H9 (cell line): ENCODE data around the gene KRT6C. TPM values are rescaled to one million over a fixed set of nuclear protein-coding genes. Genes with fewer than 3 reads are reported as not detected.

Experiments used
- DNase-seq: peaks from one replicate; pipeline ENCODE4 v3.0.0-alpha.2; 2017
- H2AFZ ChIP-seq: one replicate; pipeline ENCODE4 v1.6.1; 2013; ENCODE audit warnings: mild to moderate bottlenecking, low read length, control low read depth, moderate library complexity
- H2AK5ac ChIP-seq: 2 replicates; pipeline ENCODE4 v1.6.1; 2013; ENCODE audit warnings: low read length, control low read depth, mixed read lengths; ENCODE audit not compliant: insufficient read length
- H2BK120ac ChIP-seq: one replicate; pipeline ENCODE4 v1.6.1; 2013; ENCODE audit warnings: low read depth, mild to moderate bottlenecking, low read length, control low read depth, inconsistent platforms; ENCODE audit not compliant: poor library complexity, severe bottlenecking
- H2BK12ac ChIP-seq: 2 replicates; pipeline ENCODE4 v1.6.1; 2013; ENCODE audit warnings: low read length, control low read depth, mixed read lengths, low read depth; ENCODE audit not compliant: insufficient read length
- H2BK15ac ChIP-seq: 2 replicates; pipeline ENCODE4 v1.6.1; 2013; ENCODE audit warnings: low read depth, low read length, control low read depth
- H2BK20ac ChIP-seq: one replicate; pipeline ENCODE4 v1.6.1; 2013; ENCODE audit warnings: low read depth, mild to moderate bottlenecking, low read length, control low read depth, inconsistent platforms; ENCODE audit not compliant: poor library complexity, severe bottlenecking
- H2BK5ac ChIP-seq: 2 replicates; pipeline ENCODE4 v1.6.1; 2013; ENCODE audit warnings: low read length, control low read depth, mixed read lengths; ENCODE audit not compliant: insufficient read length
- H3K14ac ChIP-seq: 2 replicates; pipeline ENCODE4 v1.6.1; 2013; ENCODE audit warnings: low read length, control low read depth; ENCODE audit not compliant: insufficient read depth
- H3K18ac ChIP-seq: 2 replicates; pipeline ENCODE4 v1.6.1; 2013; ENCODE audit warnings: low read depth, mild to moderate bottlenecking, mixed read lengths, low read length, control low read depth; ENCODE audit not compliant: insufficient read length
- H3K23ac ChIP-seq: 2 replicates; pipeline ENCODE4 v1.6.1; 2013; ENCODE audit warnings: low read length, control low read depth, mixed read lengths, low read depth; ENCODE audit not compliant: insufficient read length
- H3K23me2 ChIP-seq: 2 replicates; pipeline ENCODE4 v1.6.1; 2013; ENCODE audit warnings: low read depth, mild to moderate bottlenecking, mixed read lengths, low read length, control low read depth; ENCODE audit not compliant: insufficient read length, poor library complexity, severe bottlenecking
- H3K27ac ChIP-seq: 2 replicates; pipeline ENCODE4 v1.5.1; 2013; ENCODE audit warnings: low read length, control low read depth, mixed read lengths, low read depth; ENCODE audit not compliant: insufficient read length
- H3K27me3 ChIP-seq: 2 replicates; pipeline ENCODE4 v1.6.1; 2013; ENCODE audit warnings: low read length, control low read depth, inconsistent platforms; ENCODE audit not compliant: insufficient read depth
- H3K4ac ChIP-seq: 2 replicates; pipeline ENCODE4 v1.6.1; 2013; ENCODE audit warnings: low read depth, mild to moderate bottlenecking, control low read depth, inconsistent platforms, low read length, moderate library complexity
- H3K4me1 ChIP-seq: 2 replicates; pipeline ENCODE4 v1.6.1; 2013; ENCODE audit warnings: low read length, control low read depth, inconsistent platforms; ENCODE audit not compliant: insufficient read depth
- H3K4me2 ChIP-seq: 2 replicates; pipeline ENCODE4 v1.6.1; 2013; ENCODE audit warnings: low read length, control low read depth, mixed read lengths; ENCODE audit not compliant: insufficient read length, insufficient read depth
- H3K56ac ChIP-seq: 2 replicates; pipeline ENCODE4 v1.6.1; 2013; ENCODE audit warnings: low read depth, mild to moderate bottlenecking, mixed read lengths, low read length, control low read depth; ENCODE audit not compliant: insufficient read length
- H3K79me1 ChIP-seq: 2 replicates; pipeline ENCODE4 v1.6.1; 2013; ENCODE audit warnings: low read depth, mild to moderate bottlenecking, moderate library complexity, low read length, control low read depth, inconsistent platforms; ENCODE audit not compliant: insufficient read depth, poor library complexity, severe bottlenecking
- H3K79me2 ChIP-seq: 2 replicates; pipeline ENCODE4 v1.6.1; 2013; ENCODE audit warnings: low read length, control low read depth, inconsistent platforms; ENCODE audit not compliant: insufficient read depth
- H3K9ac ChIP-seq: 2 replicates; pipeline ENCODE4 v1.6.1; 2013; ENCODE audit warnings: low read length, control low read depth, mixed read lengths; ENCODE audit not compliant: insufficient read length; ENCODE audit errors: extremely low read depth
- H3K9me3 ChIP-seq: one replicate; pipeline ENCODE4 v1.6.1; 2013; ENCODE audit warnings: low read depth, low read length, inconsistent platforms; ENCODE audit not compliant: control insufficient read depth
- H3T11ph ChIP-seq: one replicate; pipeline ENCODE4 v1.6.1; 2013; ENCODE audit warnings: mild to moderate bottlenecking, low read length, control low read depth, inconsistent platforms
- H4K20me1 ChIP-seq: one replicate; pipeline ENCODE4 v1.6.1; 2013; ENCODE audit not compliant: control insufficient read depth, insufficient read length, insufficient read depth
- H4K5ac ChIP-seq: 2 replicates; pipeline ENCODE4 v1.6.1; 2013; ENCODE audit warnings: low read depth, mild to moderate bottlenecking, mixed read lengths, low read length, control low read depth; ENCODE audit not compliant: insufficient read length
- H4K8ac ChIP-seq: replicated peaks from 2 replicates; pipeline ENCODE4 v1.6.1; 2013; ENCODE audit warnings: low read length, control low read depth, mixed read lengths, low read depth; ENCODE audit not compliant: insufficient read length
- H4K91ac ChIP-seq: 2 replicates; pipeline ENCODE4 v1.6.1; 2013; ENCODE audit warnings: low read depth, mild to moderate bottlenecking, moderate library complexity, mixed read lengths, low read length, control low read depth; ENCODE audit not compliant: insufficient read length
- H3K27ac Mint-ChIP-seq, 3 experiments: 2 replicates in 2 of 3; 3 replicates in 1 of 3; pipeline ENCODE4 v1.8.0; 2020 to 2021; ENCODE audit warnings: mixed read lengths in 3 of 3, mild to moderate bottlenecking in 1 of 3, moderate library complexity in 1 of 3
- H3K27me3 Mint-ChIP-seq: 2 replicates; pipeline ENCODE4 v1.8.0; 2021; ENCODE audit warnings: low read depth, mild to moderate bottlenecking, moderate library complexity, mixed read lengths
- H3K36me3 Mint-ChIP-seq, 3 experiments: 2 replicates in 2 of 3; 3 replicates in 1 of 3; pipeline ENCODE4 v1.8.0; 2020 to 2021; ENCODE audit warnings: low read depth in 3 of 3, mixed read lengths in 3 of 3; ENCODE audit not compliant: insufficient read depth in 1 of 3
- H3K4me1 Mint-ChIP-seq, 2 experiments: 2 replicates each; pipeline ENCODE4 v1.8.0; 2020; ENCODE audit warnings: mixed read lengths in 2 of 2
- H3K4me3 Mint-ChIP-seq, 2 experiments: 2 replicates in 1 of 2; 3 replicates in 1 of 2; pipeline ENCODE4 v1.8.0; 2020 to 2021; ENCODE audit warnings: mild to moderate bottlenecking in 2 of 2, mixed read lengths in 2 of 2, moderate library complexity in 1 of 2
- H3K9me3 Mint-ChIP-seq, 2 experiments: 2 replicates in 1 of 2; 3 replicates in 1 of 2; pipeline ENCODE4 v1.8.0; 2020; ENCODE audit warnings: mild to moderate bottlenecking in 2 of 2, mixed read lengths in 2 of 2, moderate library complexity in 1 of 2
- WGBS: extraction: QIAGEN DNeasy Blood & Tissue Kit; methylation state at CpG from one replicate; pipeline ENCODE4 v1.1.7; 2013; ENCODE audit warnings: missing lambda C conversion rate, low lambda C conversion rate, mixed read lengths; ENCODE audit not compliant: insufficient read length; ENCODE audit errors: extremely low coverage; 5-methylcytosine and 5-hydroxymethylcytosine counted together
- long read RNA-seq: library from polyadenylated mRNA; unstranded; transcript quantifications from one replicate; pipeline ENCODE4 v2.0.0, GENCODE V29; 2020
- total RNA-seq: library from RNA; stranded (reverse); gene quantifications from 2 replicates; pipeline ENCODE4 v1.2.1, GENCODE V29; 2021
- TF ChIP-seq, protein P1 (sequence below): fragments of 200-600 bp; sonication (generic); conservative IDR thresholded peaks from 3 replicates; pipeline ENCODE4 v1.8.0; 2021; ENCODE audit warnings: antibody characterized with exemption, mild to moderate bottlenecking

The KRT6C gene
- total RNA-seq = not detected in 2 replicates
- long read RNA-seq = 0 reads

- H4K91ac ChIP-seq = no peak within 1 kb of the TSS
- H3K4me2 ChIP-seq = no peak within 1 kb of the TSS
- H3K23me2 ChIP-seq = no peaks in the 10 kb centered on the region
- H2BK20ac ChIP-seq = no peak within 1 kb of the TSS
- no peak within 1 kb of the TSS for H3K14ac ChIP-seq
- Mint-ChIP-seq H3K4me1 (no peaks in the 10 kb centered on the region), H3K36me3 (peaks cover 0 to 2% (median 0%) of the 10 kb centered on the region in 3 experiments; a peak in 2 of 7 replicates), H3K27me3 (peaks cover 2% of the 10 kb centered on the region), H3K4me3 (no peak within 1 kb of the TSS), H3K27ac (no peak within 1 kb of the TSS), H3K9me3 (peaks cover 12 to 27% of the 10 kb centered on the region in 2 experiments; a peak in 4 of 5 replicates)
- no peak within 1 kb of the TSS for H3K27ac ChIP-seq
- H2BK15ac ChIP-seq = no peak within 1 kb of the TSS
- H3K56ac ChIP-seq = no peak within 1 kb of the TSS
- H4K5ac ChIP-seq = no peak within 1 kb of the TSS
- no peak within 1 kb of the TSS for H2BK12ac ChIP-seq
- no peak for DNase-seq
- TF ChIP-seq, protein P1, sequence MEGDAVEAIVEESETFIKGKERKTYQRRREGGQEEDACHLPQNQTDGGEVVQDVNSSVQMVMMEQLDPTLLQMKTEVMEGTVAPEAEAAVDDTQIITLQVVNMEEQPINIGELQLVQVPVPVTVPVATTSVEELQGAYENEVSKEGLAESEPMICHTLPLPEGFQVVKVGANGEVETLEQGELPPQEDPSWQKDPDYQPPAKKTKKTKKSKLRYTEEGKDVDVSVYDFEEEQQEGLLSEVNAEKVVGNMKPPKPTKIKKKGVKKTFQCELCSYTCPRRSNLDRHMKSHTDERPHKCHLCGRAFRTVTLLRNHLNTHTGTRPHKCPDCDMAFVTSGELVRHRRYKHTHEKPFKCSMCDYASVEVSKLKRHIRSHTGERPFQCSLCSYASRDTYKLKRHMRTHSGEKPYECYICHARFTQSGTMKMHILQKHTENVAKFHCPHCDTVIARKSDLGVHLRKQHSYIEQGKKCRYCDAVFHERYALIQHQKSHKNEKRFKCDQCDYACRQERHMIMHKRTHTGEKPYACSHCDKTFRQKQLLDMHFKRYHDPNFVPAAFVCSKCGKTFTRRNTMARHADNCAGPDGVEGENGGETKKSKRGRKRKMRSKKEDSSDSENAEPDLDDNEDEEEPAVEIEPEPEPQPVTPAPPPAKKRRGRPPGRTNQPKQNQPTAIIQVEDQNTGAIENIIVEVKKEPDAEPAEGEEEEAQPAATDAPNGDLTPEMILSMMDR = no peak
- no peak within 1 kb of the TSS for H4K8ac ChIP-seq
- H3K27me3 ChIP-seq = no peaks in the 10 kb centered on the region
- no peak within 1 kb of the TSS for H3K23ac ChIP-seq
- H2BK5ac ChIP-seq = no peak within 1 kb of the TSS
- H3K9ac ChIP-seq = no peak within 1 kb of the TSS
- H3T11ph ChIP-seq = no peak within 1 kb of the TSS
- H3K9me3 ChIP-seq = no peaks in the 10 kb centered on the region
- H3K4me1 ChIP-seq = no peaks in the 10 kb centered on the region
- H2AK5ac ChIP-seq = no peak within 1 kb of the TSS
- no peaks in the 10 kb centered on the region for H3K79me1 ChIP-seq
- H3K18ac ChIP-seq = no peak within 1 kb of the TSS
- H4K20me1 ChIP-seq = no peaks in the 10 kb centered on the region
- no CpG with 5 or more reads among the region's 4 CpGs for WGBS
- H3K4ac ChIP-seq = no peak within 1 kb of the TSS
- no peaks in the 10 kb centered on the region for H3K79me2 ChIP-seq
- no peak within 1 kb of the TSS for H2AFZ ChIP-seq
- no peak within 1 kb of the TSS for H2BK120ac ChIP-seq
Measured at GRCh38 chr12:52473768-52474167, at the start of gene KRT6C. KRT6C (minus strand) TSS chr12:52473805; CDS start chr12:52473737, 68 bp downstream.
